ENCODE results near the gene RPGRIP1.

GRCh38 chr14:21244544-21244943 is 35.3 kb upstream of the RPGRIP1 start:
- TF ChIP-seq CTCF (IDR thresholded peaks at IDR 0.05): no peak
- TF ChIP-seq POLR2A (IDR thresholded peaks at IDR 0.05): no peak

All from uterus (tissue), 2 donors.